H1 (cell line): ENCODE measurements around the gene DPP10. TPM values are rescaled to one million over a fixed set of nuclear protein-coding genes. Genes with fewer than 3 reads are reported as not detected.

Source experiments
- CTCF ChIA-PET: fragments of 300-600 bp; sonication (Branson Sonifier 250); formaldehyde crosslinking; loops from one replicate; lab custom pipeline; 2021; ENCODE audit not compliant: partially characterized antibody; lab: Charles Lee
- POLR2A ChIA-PET: fragments of 300-600 bp; sonication (Branson Sonifier 250); formaldehyde crosslinking; loops from one replicate; lab custom pipeline; 2021; ENCODE audit warnings: inconsistent platforms; ENCODE audit not compliant: partially characterized antibody; lab: Charles Lee
- DNase-seq, 2 experiments: peaks; one replicate each; pipeline versions ENCODE4 v3.0.0 to v3.0.0-alpha.2; 2010 to 2022; ENCODE audit warnings: low spot score in 2 of 2, low read depth in 1 of 2, mixed read lengths in 1 of 2
- FAIRE-seq: peaks from 2 replicates; lab custom pipeline; 2011; peaks lifted over from hg19 to GRCh38; lab: Jason Lieb, UNC
- H2AFZ ChIP-seq: 2 replicates; pipeline ENCODE4 v1.8.1; 2012; ENCODE audit warnings: low read length, inconsistent platforms
- H2AK5ac ChIP-seq: 2 replicates; pipeline ENCODE4 v1.6.1; 2013; ENCODE audit warnings: low read depth, low read length
- H2BK120ac ChIP-seq: replicated peaks from 2 replicates; pipeline ENCODE3; 2013; ENCODE audit warnings: low read depth, low read length, inconsistent platforms
- H2BK12ac ChIP-seq: 2 replicates; pipeline ENCODE4 v1.6.1; 2013; ENCODE audit warnings: low read depth, low read length
- H2BK15ac ChIP-seq: 2 replicates; pipeline ENCODE4 v1.6.1; 2013; ENCODE audit warnings: low read length
- H2BK20ac ChIP-seq: 2 replicates; pipeline ENCODE4 v1.6.1; 2013; ENCODE audit warnings: low read length
- H2BK5ac ChIP-seq: 2 replicates; pipeline ENCODE4 v1.6.1; 2013; ENCODE audit warnings: low read depth, low read length
- H3K14ac ChIP-seq: 2 replicates; pipeline ENCODE4 v1.6.1; 2013; ENCODE audit warnings: inconsistent platforms; ENCODE audit not compliant: insufficient read length
- H3K18ac ChIP-seq: 2 replicates; pipeline ENCODE4 v1.6.1; 2013; ENCODE audit warnings: low read length; ENCODE audit errors: extremely low read depth
- H3K23ac ChIP-seq: 2 replicates; pipeline ENCODE4 v1.6.1; 2013; ENCODE audit warnings: inconsistent platforms; ENCODE audit not compliant: insufficient read length
- H3K23me2 ChIP-seq: 2 replicates; pipeline ENCODE4 v1.6.1; 2013; ENCODE audit warnings: low read depth, low read length
- H3K27ac ChIP-seq: 2 replicates; pipeline ENCODE4 v1.6.1; 2011; ENCODE audit warnings: low read depth, low read length, inconsistent platforms
- H3K27me3 ChIP-seq, 4 experiments: replicated peaks in 1 of 4; 1 replicate in 1 of 4; 2 replicates in 3 of 4; pipeline versions ENCODE4 v1.6.1 to v1.8.1; 2011 to 2013; ENCODE audit warnings: low read length in 3 of 4, mild to moderate bottlenecking in 3 of 4, inconsistent platforms in 2 of 4, mixed read lengths in 2 of 4, moderate library complexity in 1 of 4; ENCODE audit not compliant: control insufficient read depth in 3 of 4, insufficient read depth in 3 of 4; ENCODE audit errors: extremely low read depth in 1 of 4
- H3K36me3 ChIP-seq, 4 experiments: 2 replicates each; pipeline versions ENCODE4 v1.6.1 to v1.8.1; 2011 to 2013; ENCODE audit warnings: mild to moderate bottlenecking in 4 of 4, low read length in 3 of 4, moderate library complexity in 2 of 4, control low read depth in 1 of 4, inconsistent platforms in 1 of 4; ENCODE audit not compliant: insufficient read depth in 4 of 4, control insufficient read depth in 2 of 4
- H3K4ac ChIP-seq: replicated peaks from 2 replicates; pipeline ENCODE3; 2013; ENCODE audit warnings: low read length, low read depth, mixed read lengths, inconsistent platforms; ENCODE audit not compliant: insufficient read length
- H3K4me1 ChIP-seq, 4 experiments: replicated peaks in 1 of 4; 1 replicate in 1 of 4; 2 replicates in 3 of 4; pipeline versions ENCODE4 v1.6.1 to v1.8.1; 2011 to 2013; ENCODE audit warnings: low read length in 3 of 4, inconsistent platforms in 2 of 4, mixed read lengths in 1 of 4; ENCODE audit not compliant: insufficient read depth in 4 of 4, control insufficient read depth in 3 of 4
- H3K4me2 ChIP-seq, 2 experiments: 2 replicates each; pipeline versions ENCODE4 v1.6.1 to v1.8.1; 2011 to 2013; ENCODE audit warnings: low read depth in 2 of 2, low read length in 2 of 2, control low read depth in 1 of 2, inconsistent platforms in 1 of 2, mild to moderate bottlenecking in 1 of 2; ENCODE audit not compliant: insufficient read depth in 1 of 2
- H3K4me3 ChIP-seq, 4 experiments: fragments of 200-600, 300-600 bp in 1 of 4; sonication (generic), shearing (Covaris generic), sonication (Bioruptor Twin) in 1 of 4; 2 replicates each; pipeline versions ENCODE4 v1.5.1 to v1.8.1; 2011 to 2016; ENCODE audit warnings: low read length in 4 of 4, low read depth in 3 of 4, control low read depth in 2 of 4, inconsistent platforms in 2 of 4, mild to moderate bottlenecking in 2 of 4, mixed read lengths in 1 of 4, moderate library complexity in 1 of 4; ENCODE audit not compliant: insufficient read depth in 2 of 4; ENCODE audit errors: extremely low read depth in 1 of 4
- H3K56ac ChIP-seq: replicated peaks from 2 replicates; pipeline ENCODE3; 2013; ENCODE audit warnings: low read depth, mild to moderate bottlenecking, mixed read lengths, low read length, inconsistent platforms; ENCODE audit not compliant: insufficient read length
- H3K79me1 ChIP-seq: 2 replicates; pipeline ENCODE4 v1.6.1; 2013; ENCODE audit warnings: low read depth, low read length, control low read depth
- H3K79me2 ChIP-seq, 2 experiments: 2 replicates each; pipeline versions ENCODE4 v1.6.1 to v1.8.1; 2012 to 2013; ENCODE audit warnings: low read length in 2 of 2, mild to moderate bottlenecking in 2 of 2, inconsistent platforms in 1 of 2; ENCODE audit not compliant: insufficient read depth in 2 of 2, control insufficient read depth in 1 of 2
- H3K9ac ChIP-seq, 4 experiments: replicated peaks in 1 of 4; 1 replicate in 1 of 4; 2 replicates in 3 of 4; pipeline versions ENCODE4 v1.6.1 to v1.8.1; 2011 to 2013; ENCODE audit warnings: low read depth in 3 of 4, low read length in 3 of 4, control low read depth in 2 of 4, mild to moderate bottlenecking in 2 of 4, moderate library complexity in 2 of 4, inconsistent platforms in 1 of 4; ENCODE audit errors: extremely low read depth in 1 of 4
- H3K9me3 ChIP-seq, 2 experiments: 2 replicates each; pipeline versions ENCODE4 v1.6.1 to v1.8.1; 2012 to 2013; ENCODE audit warnings: mild to moderate bottlenecking in 2 of 2, moderate library complexity in 2 of 2, control low read depth in 1 of 2, inconsistent platforms in 1 of 2, low read depth in 1 of 2, low read length in 1 of 2, mixed read lengths in 1 of 2; ENCODE audit not compliant: insufficient read depth in 2 of 2
- H4K20me1 ChIP-seq, 2 experiments: replicated peaks in 1 of 2; 2 replicates each; pipeline versions ENCODE3 to v1.8.1; 2011 to 2013; ENCODE audit warnings: inconsistent platforms in 2 of 2, low read length in 2 of 2, mild to moderate bottlenecking in 1 of 2; ENCODE audit not compliant: insufficient read depth in 2 of 2, control insufficient read depth in 1 of 2
- H4K5ac ChIP-seq: 2 replicates; pipeline ENCODE4 v1.6.1; 2013; ENCODE audit warnings: low read length, low read depth, mixed read lengths, inconsistent platforms; ENCODE audit not compliant: insufficient read length
- H4K8ac ChIP-seq: 2 replicates; pipeline ENCODE4 v1.8.0; 2013; ENCODE audit warnings: mild to moderate bottlenecking, moderate library complexity, low read length, inconsistent platforms; ENCODE audit not compliant: insufficient read depth; ENCODE audit errors: extremely low read depth
- H4K91ac ChIP-seq: replicated peaks from 2 replicates; pipeline ENCODE3; 2013; ENCODE audit warnings: low read length, mixed read lengths, inconsistent platforms; ENCODE audit not compliant: insufficient read length
- BACH1 ChIP-seq: IDR thresholded peaks from 2 replicates; pipeline ENCODE4 v1.6.1; 2012; ENCODE audit warnings: low read length, improper control_type of control experiment
- BCL11A ChIP-seq, 2 experiments: IDR thresholded peaks; one replicate each; pipeline ENCODE4 v1.6.1; 2011; ENCODE audit warnings: low read depth in 2 of 2, low read length in 2 of 2, mild to moderate bottlenecking in 2 of 2
- EP300 ChIP-seq, 2 experiments: IDR thresholded peaks; 1 replicate in 1 of 2; 2 replicates in 1 of 2; pipeline ENCODE4 v1.6.1; 2011 to 2012; ENCODE audit warnings: low read depth in 2 of 2, low read length in 2 of 2, mild to moderate bottlenecking in 2 of 2, borderline replicate concordance in 1 of 2, inconsistent platforms in 1 of 2, moderate library complexity in 1 of 2
- HDAC2 ChIP-seq, 2 experiments: fragments of 300-600 bp in 1 of 2; sonication (generic) in 1 of 2; IDR thresholded peaks; 2 replicates each; pipeline ENCODE4 v1.6.1; 2011 to 2012; ENCODE audit warnings: low read depth in 2 of 2, low read length in 2 of 2, mild to moderate bottlenecking in 2 of 2, moderate library complexity in 2 of 2, borderline replicate concordance in 1 of 2, inconsistent platforms in 1 of 2
- JUND ChIP-seq: IDR thresholded peaks from 2 replicates; pipeline ENCODE4 v1.6.1; 2011; ENCODE audit warnings: mild to moderate bottlenecking, improper control_type of control experiment, low read length
- KDM1A ChIP-seq: fragments of 200-600, 300-600 bp; sonication (generic); IDR thresholded peaks from 2 replicates; pipeline ENCODE4 v1.7.1; 2016; ENCODE audit warnings: mild to moderate bottlenecking, low read length, borderline replicate concordance
- PHF8 ChIP-seq: fragments of 200-600 bp; sonication (generic); conservative IDR thresholded peaks from 2 replicates; pipeline ENCODE4 v1.7.1; 2012; ENCODE audit warnings: low read depth, mild to moderate bottlenecking, inconsistent platforms, low read length, moderate library complexity
- POLR2A ChIP-seq, 2 experiments: IDR thresholded peaks; 1 replicate in 1 of 2; 2 replicates in 1 of 2; pipeline ENCODE4 v1.6.1; 2011; ENCODE audit warnings: low read depth in 2 of 2, low read length in 2 of 2, mild to moderate bottlenecking in 2 of 2; ENCODE audit errors: control extremely low read depth in 1 of 2
- RAD21 ChIP-seq, 2 experiments: IDR thresholded peaks in 1 of 2; conservative IDR thresholded peaks in 1 of 2; 2 replicates each; pipeline ENCODE4 v1.6.1; 2011; ENCODE audit warnings: low read depth in 2 of 2, low read length in 2 of 2, improper control_type of control experiment in 1 of 2, inconsistent platforms in 1 of 2, mild to moderate bottlenecking in 1 of 2, moderate library complexity in 1 of 2
- RFX5 ChIP-seq: IDR thresholded peaks from 2 replicates; pipeline ENCODE4 v1.6.1; 2011; ENCODE audit warnings: low read depth, low read length, improper control_type of control experiment, borderline replicate concordance
- SUZ12 ChIP-seq: fragments of 200-600 bp; sonication (generic); IDR thresholded peaks from 2 replicates; pipeline ENCODE4 v1.6.1; 2012; ENCODE audit warnings: mild to moderate bottlenecking, inconsistent platforms, low read length, moderate library complexity, mixed read lengths
- TAF7 ChIP-seq: optimal IDR thresholded peaks from 2 replicates; pipeline ENCODE3; 2011; ENCODE audit warnings: low read depth, mild to moderate bottlenecking, inconsistent platforms, low read length, moderate library complexity, borderline replicate concordance
- TCF12 ChIP-seq: IDR thresholded peaks from 2 replicates; pipeline ENCODE4 v1.6.1; 2011; ENCODE audit warnings: low read depth, mild to moderate bottlenecking, low read length
- WGBS, 2 experiments: shearing (Covaris generic) in 1 of 2; methylation state at CpG; one replicate each; pipeline versions ENCODE4 v1.1.6 to v1.1.7; 2013 to 2015; ENCODE audit warnings: low lambda C conversion rate in 2 of 2, mixed read lengths in 2 of 2, inconsistent platforms in 1 of 2, low coverage in 1 of 2, missing lambda C conversion rate in 1 of 2; ENCODE audit not compliant: insufficient replicate concordance in 2 of 2, insufficient coverage in 1 of 2, insufficient read length in 1 of 2; ENCODE audit errors: extremely low coverage in 1 of 2, missing lambda C conversion rate in 1 of 2; 5-methylcytosine and 5-hydroxymethylcytosine counted together
- polyA plus RNA-seq, 7 experiments: library from polyadenylated mRNA; depleted of rRNA in 3 of 7; stranded (reverse) in 5 of 7; unstranded in 2 of 7; fragments of >200 nt in 5 of 7; fragments of 200-250 nt in 2 of 7; gene quantifications; 1 replicate in 5 of 7; 2 replicates in 1 of 7; 4 replicates in 1 of 7; pipeline versions ENCODE4 v1.2.1 to v1.2.3, GENCODE V29; 2011 to 2013; ENCODE audit warnings: missing spikeins in 2 of 7, mixed read lengths in 2 of 7
- total RNA-seq: library from RNA; stranded (reverse); fragmentation: NEBNext Ultra II Directional; extraction: Animal tissue kit (Norgen Biotek cat#: 25700); gene quantifications from 2 replicates; pipeline ENCODE4 v1.2.1, GENCODE V29; 2021
- TF ChIP-seq, protein P1 (sequence below): IDR thresholded peaks from 2 replicates; pipeline ENCODE4 v1.6.1; 2012; ENCODE audit warnings: inconsistent platforms

Gene DPP10
- total and polyA plus RNA-seq, 2 of the 8 experiments (the other 6 are each of a cell fraction or from before 2014, with no cell fraction given) = 3.3 to 7.2 TPM

DNA sequence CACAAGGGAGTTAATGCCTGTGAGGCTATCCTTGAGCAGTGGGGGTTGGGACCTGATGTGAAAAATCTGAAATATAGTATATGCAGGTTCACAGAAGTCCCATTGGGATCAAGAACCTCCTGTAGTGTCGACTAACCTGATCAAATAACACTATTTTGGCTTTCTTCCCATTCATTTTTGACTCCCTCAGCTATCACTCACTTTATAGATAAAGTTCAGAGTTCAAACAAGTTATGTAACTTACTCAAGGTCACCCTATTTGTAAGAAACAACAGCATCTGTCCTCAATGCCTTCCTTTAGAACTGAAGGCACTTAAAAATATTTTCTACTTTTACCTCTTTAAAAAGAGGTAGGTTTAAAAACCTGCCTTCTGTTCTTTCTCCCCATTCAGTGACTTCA, 341.6 kb downstream of the DPP10 start:
- Histone ChIP-seq H3K79me1 (no peaks in the 10 kb centered on the region), H3K9ac (no peak overlapping the region), H2BK20ac (no peak overlapping the region), H2BK5ac (no peak overlapping the region), H2AFZ (peak overlapping the region; percentile 45; the same call in 1 of the 2 replicates), H3K18ac (no peak overlapping the region), H2BK120ac (no peak overlapping the region), H2BK12ac (no peak overlapping the region), H3K14ac (no peak overlapping the region), H3K23ac (no peak overlapping the region), H3K27ac (no peak overlapping the region), H4K8ac (no peak overlapping the region), H4K5ac (no peak overlapping the region), H3K36me3 (no peaks in the 10 kb centered on the region), H3K4ac (no peak overlapping the region), H2AK5ac (no peak overlapping the region), H3K23me2 (no peaks in the 10 kb centered on the region; the same call in 1 of the 2 replicates), H3K56ac (no peak overlapping the region), H3K27me3 (no peaks in the 10 kb centered on the region), H3K4me3 (no peak overlapping the region), H2BK15ac (no peak overlapping the region), H4K20me1 (no peaks in the 10 kb centered on the region), H3K4me1 (no peaks in the 10 kb centered on the region), H3K4me2 (no peak overlapping the region), H3K9me3 (no peaks in the 10 kb centered on the region), H4K91ac (no peak overlapping the region), H3K79me2 (no peaks in the 10 kb centered on the region)
- ChIA-PET POLR2A (no interaction called here), CTCF (no interaction called here)
- FAIRE-seq (no peak), DNase-seq (no peak)
- 93% methylated on average over 1 of the region's 1 CpG; no CpG with 5 or more reads in 1 of the 2 experiments for WGBS, 2 experiments
- TF ChIP-seq POLR2A (IDR thresholded peaks at IDR 0.05; ENCODE audit: control extremely low read depth in 1 of 2, low read depth in 2 of 2, low read length in 2 of 2) (no peak), BACH1 (no peak), EP300 (IDR thresholded peaks at IDR 0.05; ENCODE audit: borderline replicate concordance in 1 of 2, low read depth in 2 of 2, low read length in 2 of 2) (no peak), RAD21 (IDR thresholded peaks at IDR 0.05 in 1 of 2, conservative IDR thresholded peaks at IDR 0.05 in 1 of 2; ENCODE audit: low read depth in 2 of 2, low read length in 2 of 2) (no peak), TAF7 (no peak), BCL11A (IDR thresholded peaks at IDR 0.05; ENCODE audit: low read depth in 2 of 2, low read length in 2 of 2) (no peak), KDM1A (no peak), RFX5 (no peak), PHF8 (no peak), JUND (no peak), TCF12 (no peak), HDAC2 (IDR thresholded peaks at IDR 0.05; ENCODE audit: borderline replicate concordance in 1 of 2, low read depth in 2 of 2, low read length in 2 of 2) (no peak), SUZ12 (no peak)
- TF ChIP-seq, protein P1, sequence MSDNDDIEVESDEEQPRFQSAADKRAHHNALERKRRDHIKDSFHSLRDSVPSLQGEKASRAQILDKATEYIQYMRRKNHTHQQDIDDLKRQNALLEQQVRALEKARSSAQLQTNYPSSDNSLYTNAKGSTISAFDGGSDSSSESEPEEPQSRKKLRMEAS = no peak
